ENCODE results near the gene MED13L. TPM values are rescaled to one million over a fixed set of nuclear protein-coding genes. Genes with fewer than 3 reads are reported as not detected.

MED13L gene
- total and polyA plus RNA-seq, 2 donors (not counting 1 experiment from before 2014, with no cell fraction given), result 20.3 to 207 TPM

GRCh38 chr12:116116650-116117424, 160.7 kb downstream of the MED13L start:
- ChIA-PET POLR2A (no interaction called here), CTCF (no interaction called here)
- 100% methylated on average over 1 of the region's 5 CpGs for WGBS (ENCODE audit: insufficient coverage)
- Histone ChIP-seq H3K27me3 (replicated peaks in 1 of 4; ENCODE audit: control extremely low read depth in 1 of 4, control insufficient read depth in 3 of 4, insufficient read depth in 4 of 4, low read length in 3 of 4) (no peaks in the 10 kb centered on the region), H3K4me2 (replicated peaks; ENCODE audit: low read depth, low read length, poor library complexity, severe bottlenecking) (no peak overlapping the region), H3K9me3 (ENCODE audit: control extremely low read depth in 1 of 3, control insufficient read depth in 2 of 3, insufficient read depth in 1 of 3, low read length in 2 of 3) (no peaks in the 10 kb centered on the region), H3K4me3 (ENCODE audit: control extremely low read depth in 1 of 5, extremely low read depth in 1 of 5, insufficient read depth in 1 of 5, low read depth in 2 of 5, low read length in 4 of 5) (no peak overlapping the region), H2AFZ (ENCODE audit: insufficient read depth, low read depth, low read length, poor library complexity, severe bottlenecking) (no peak overlapping the region), H4K20me1 (ENCODE audit: control insufficient read depth, insufficient read depth, low read length, poor library complexity, severe bottlenecking) (peaks cover 68% of the 10 kb centered on the region), H3K4me1 (ENCODE audit: control insufficient read depth in 2 of 2, insufficient read depth in 2 of 2, low read length in 2 of 2) (peaks cover 3 to 6% of the 10 kb centered on the region in 2 donors), H3K79me2 (ENCODE audit: control insufficient read depth, insufficient read depth, low read length) (peaks cover 89% of the 10 kb centered on the region), H3K36me3 (replicated peaks in 1 of 2; ENCODE audit: control extremely low read depth in 1 of 2, control insufficient read depth in 1 of 2, extremely low read depth in 1 of 2, insufficient read depth in 2 of 2, low read length in 1 of 2) (no peaks in the 10 kb centered on the region), H3K27ac (ENCODE audit: low read length in 2 of 2) (no peak overlapping the region), H3K9ac (ENCODE audit: low read length) (no peak overlapping the region)
- H3K4me3 Mint-ChIP-seq, result no peak overlapping the region
- ATAC-seq (ENCODE audit: low read depth) (no peak), DNase-seq (no peak)
- H3K9me3 Mint-ChIP-seq (ENCODE audit: insufficient read depth), result no peaks in the 10 kb centered on the region
- H3K27me3 Mint-ChIP-seq, result no peaks in the 10 kb centered on the region
- intact Hi-C loops (cut with micrococcal nuclease), result no loop called here
- TF ChIP-seq EZH2 (IDR thresholded peaks at IDR 0.05; ENCODE audit: borderline replicate concordance, insufficient read depth, low read depth, low read length, poor library complexity, severe bottlenecking) (no peak), CTCF (IDR thresholded peaks at IDR 0.05) (no peak)
- H3K27ac Mint-ChIP-seq, result no peak overlapping the region
- H3K4me1 Mint-ChIP-seq, result peaks cover 56% of the 10 kb centered on the region

- WGBS (ENCODE audit: insufficient coverage), result 93% methylated on average over 2 of the region's 8 CpGs
- TF ChIP-seq CTCF (IDR thresholded peaks at IDR 0.05) (no peak), EZH2 (IDR thresholded peaks at IDR 0.05; ENCODE audit: borderline replicate concordance, insufficient read depth, low read depth, low read length, poor library complexity, severe bottlenecking) (no peak)
- Histone ChIP-seq H2AFZ (ENCODE audit: insufficient read depth, low read depth, low read length, poor library complexity, severe bottlenecking) (no peak overlapping the region), H3K9me3 (ENCODE audit: control extremely low read depth in 1 of 3, control insufficient read depth in 2 of 3, insufficient read depth in 1 of 3, low read length in 2 of 3) (no peaks in the 10 kb centered on the region), H3K9ac (ENCODE audit: low read length) (no peak overlapping the region), H4K20me1 (ENCODE audit: control insufficient read depth, insufficient read depth, low read length, poor library complexity, severe bottlenecking) (peaks cover 50% of the 10 kb centered on the region), H3K36me3 (replicated peaks in 1 of 2; ENCODE audit: control extremely low read depth in 1 of 2, control insufficient read depth in 1 of 2, extremely low read depth in 1 of 2, insufficient read depth in 2 of 2, low read length in 1 of 2) (peaks cover 4 to 5% of the 10 kb centered on the region in 2 experiments), H3K27me3 (replicated peaks in 1 of 4; ENCODE audit: control extremely low read depth in 1 of 4, control insufficient read depth in 3 of 4, insufficient read depth in 4 of 4, low read length in 3 of 4) (no peaks in the 10 kb centered on the region), H3K27ac (ENCODE audit: low read length in 2 of 2) (no peak overlapping the region), H3K4me3 (ENCODE audit: control extremely low read depth in 1 of 5, extremely low read depth in 1 of 5, insufficient read depth in 1 of 5, low read depth in 2 of 5, low read length in 4 of 5) (no peak overlapping the region), H3K79me2 (ENCODE audit: control insufficient read depth, insufficient read depth, low read length) (peaks cover 78% of the 10 kb centered on the region), H3K4me1 (ENCODE audit: control insufficient read depth in 2 of 2, insufficient read depth in 2 of 2, low read length in 2 of 2) (no peaks in the 10 kb centered on the region), H3K4me2 (replicated peaks; ENCODE audit: low read depth, low read length, poor library complexity, severe bottlenecking) (no peak overlapping the region)
- DNase-seq (no peak), ATAC-seq (ENCODE audit: low read depth) (no peak)
- Mint-ChIP-seq H3K27ac (no peak overlapping the region), H3K27me3 (no peaks in the 10 kb centered on the region), H3K4me1 (peaks cover 39% of the 10 kb centered on the region), H3K4me3 (no peak overlapping the region), H3K9me3 (ENCODE audit: insufficient read depth) (no peaks in the 10 kb centered on the region)
- POLR2A ChIA-PET, result no interaction called here
- CTCF ChIA-PET, result no interaction called here
- intact Hi-C loops (cut with micrococcal nuclease), result loop anchor here (2.0 kb wide), 1 partner anchor 15 kb away; no protein-coding TSS in a partner anchor
Measured at GRCh38 chr12:116113398-116114130, 163.9 kb downstream of the MED13L start.

Measured in B cell (primary cell).